Activated naive CD8-positive, alpha-beta T cell treated with anti-CD3 and anti-CD28 coated beads, Interleukin-2, amount 50 U/mL, for 24 hours (primary cell): ENCODE data around the gene ATRNL1.

ENCODE experiments used
- ATAC-seq: fragments of 150-1000 bp; cut with Tn5 transposase; one replicate; pipeline ENCODE4 v1.10.0; 2021
- DNase-seq: peaks from one replicate; pipeline ENCODE4 v3.0.0; 2021
- H3K27ac Mint-ChIP-seq: one replicate; pipeline ENCODE4 v1.8.0; 2021; ENCODE audit warnings: mild to moderate bottlenecking, mixed read lengths
- H3K27me3 Mint-ChIP-seq: one replicate; pipeline ENCODE4 v1.8.0; 2021; ENCODE audit warnings: mixed read lengths
- H3K36me3 Mint-ChIP-seq: one replicate; pipeline ENCODE4 v1.8.0; 2021; ENCODE audit warnings: low read depth, mixed read lengths
- H3K4me1 Mint-ChIP-seq: one replicate; pipeline ENCODE4 v1.8.0; 2021; ENCODE audit warnings: mixed read lengths
- H3K4me3 Mint-ChIP-seq: one replicate; pipeline ENCODE4 v1.8.0; 2021; ENCODE audit warnings: mild to moderate bottlenecking, moderate library complexity, mixed read lengths
- H3K9me3 Mint-ChIP-seq: one replicate; pipeline ENCODE4 v1.8.0; 2021; ENCODE audit warnings: mixed read lengths

ATRNL1 gene

GRCh38 chr10:115950320-115950719, 857.2 kb downstream of the ATRNL1 start:
- no peak for ATAC-seq
- Mint-ChIP-seq H3K4me1 (no peaks in the 10 kb centered on the region), H3K9me3 (no peaks in the 10 kb centered on the region), H3K27ac (no peak overlapping the region), H3K4me3 (no peak overlapping the region), H3K27me3 (no peaks in the 10 kb centered on the region), H3K36me3 (no peaks in the 10 kb centered on the region)
- no peak for DNase-seq

DNA sequence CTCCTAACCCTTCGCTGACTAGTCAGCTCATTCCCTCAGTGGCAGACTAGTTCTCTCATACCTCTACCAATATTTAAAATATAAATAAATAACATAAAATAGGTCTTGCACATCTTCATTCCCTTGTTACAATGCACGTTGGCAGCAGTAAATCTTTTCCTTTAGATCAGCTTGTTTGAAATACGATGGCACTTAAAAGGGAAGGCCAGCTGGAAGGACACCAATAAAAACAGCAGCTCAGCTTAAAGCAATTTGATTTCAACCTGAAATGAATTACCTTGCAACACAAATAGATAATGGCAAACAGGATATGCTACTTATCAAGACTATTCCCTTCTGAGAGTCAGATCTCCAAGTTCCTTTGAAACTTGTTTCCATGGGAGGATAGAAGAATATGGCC, 858.1 kb downstream of the ATRNL1 start:
- Mint-ChIP-seq H3K4me3 (no peak overlapping the region), H3K9me3 (no peaks in the 10 kb centered on the region), H3K36me3 (no peaks in the 10 kb centered on the region), H3K27me3 (no peaks in the 10 kb centered on the region), H3K4me1 (no peaks in the 10 kb centered on the region), H3K27ac (no peak overlapping the region)
- no peak for DNase-seq
- ATAC-seq = no peak

GRCh38 chr10:115953281-115953680, 860.1 kb downstream of the ATRNL1 start:
- DNase-seq (no peak), ATAC-seq (no peak)
- Mint-ChIP-seq H3K9me3 (no peaks in the 10 kb centered on the region), H3K27ac (no peak overlapping the region), H3K4me1 (no peaks in the 10 kb centered on the region), H3K36me3 (no peaks in the 10 kb centered on the region), H3K27me3 (no peaks in the 10 kb centered on the region), H3K4me3 (no peak overlapping the region)

DNA sequence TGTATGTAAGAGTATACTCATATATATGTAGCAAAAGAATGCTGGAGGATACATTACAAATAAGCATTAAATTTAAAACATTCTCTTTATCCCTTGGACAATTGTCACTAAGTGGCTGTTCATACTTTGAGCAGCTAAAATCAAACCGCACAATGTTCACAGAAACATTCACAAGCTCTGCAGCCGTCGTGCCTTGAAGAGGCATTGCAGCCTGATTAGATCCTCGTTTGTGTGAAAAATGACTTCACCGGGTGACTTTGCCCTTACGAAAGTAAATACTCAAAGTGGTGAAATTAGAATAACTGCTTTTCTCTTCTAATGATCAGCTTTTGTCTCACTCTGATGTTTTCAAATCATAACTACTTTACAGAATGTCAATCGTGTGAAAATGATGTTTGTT, 860.8 kb downstream of the ATRNL1 start:
- no peak for ATAC-seq
- Mint-ChIP-seq H3K27me3 (no peaks in the 10 kb centered on the region), H3K27ac (no peak overlapping the region), H3K4me3 (no peak overlapping the region), H3K36me3 (no peaks in the 10 kb centered on the region), H3K9me3 (no peaks in the 10 kb centered on the region), H3K4me1 (no peaks in the 10 kb centered on the region)
- no peak for DNase-seq

GRCh38 chr10:115956225-115957011, 863.3 kb downstream of the ATRNL1 start:
- Mint-ChIP-seq H3K9me3 (no peaks in the 10 kb centered on the region), H3K27ac (no peak overlapping the region), H3K36me3 (no peaks in the 10 kb centered on the region), H3K4me3 (no peak overlapping the region), H3K27me3 (no peaks in the 10 kb centered on the region), H3K4me1 (no peaks in the 10 kb centered on the region)
- ATAC-seq = no peak
- no peak for DNase-seq

- peaks cover 3% of the 10 kb centered on the region for H3K9me3 Mint-ChIP-seq
- no peaks in the 10 kb centered on the region for H3K36me3 Mint-ChIP-seq
- no peaks in the 10 kb centered on the region for H3K4me1 Mint-ChIP-seq
- no peaks in the 10 kb centered on the region for H3K27me3 Mint-ChIP-seq
- no peak overlapping the region for H3K4me3 Mint-ChIP-seq
- H3K27ac Mint-ChIP-seq = no peak overlapping the region
- DNase-seq (no peak), ATAC-seq (no peak)
Measured at GRCh38 chr10:115957012-115957399, 863.8 kb downstream of the ATRNL1 start.

DNA sequence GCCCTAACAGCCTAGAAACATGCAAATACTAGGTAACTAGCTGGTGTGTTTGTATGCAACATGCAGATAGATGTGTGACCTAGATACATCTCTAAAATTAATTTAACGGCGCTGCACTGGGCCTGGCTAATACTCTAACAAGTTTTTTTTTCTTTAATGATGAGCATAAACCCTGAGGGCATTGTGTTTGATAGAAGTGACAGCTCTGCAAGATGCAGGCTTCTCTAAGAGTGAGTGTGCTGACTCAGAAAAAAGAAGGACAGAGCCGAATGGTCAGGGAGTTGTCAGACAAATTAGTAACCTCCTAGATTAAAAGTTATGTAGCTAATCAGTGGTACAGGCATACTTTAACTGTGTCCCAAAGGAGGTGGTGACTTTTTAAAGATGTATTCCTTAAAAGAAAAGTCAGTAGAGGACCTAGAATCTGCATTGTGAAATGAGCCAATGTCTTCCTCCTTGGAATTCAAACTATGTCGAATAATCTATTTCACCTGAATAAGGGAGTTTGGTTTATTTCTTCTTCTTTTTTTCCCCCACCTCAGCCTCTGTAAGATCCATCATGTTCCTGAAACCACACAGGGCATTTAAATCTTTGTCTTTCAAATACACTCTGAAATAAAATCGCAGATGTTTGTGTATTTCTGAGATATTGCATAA, 864.7 kb downstream of the ATRNL1 start:
- no peaks in the 10 kb centered on the region for H3K36me3 Mint-ChIP-seq
- DNase-seq (no peak), ATAC-seq (no peak)
- peaks cover 4% of the 10 kb centered on the region for H3K9me3 Mint-ChIP-seq
- no peaks in the 10 kb centered on the region for H3K27me3 Mint-ChIP-seq
- no peaks in the 10 kb centered on the region for H3K4me1 Mint-ChIP-seq
- no peak overlapping the region for H3K4me3 Mint-ChIP-seq
- no peak overlapping the region for H3K27ac Mint-ChIP-seq

DNA sequence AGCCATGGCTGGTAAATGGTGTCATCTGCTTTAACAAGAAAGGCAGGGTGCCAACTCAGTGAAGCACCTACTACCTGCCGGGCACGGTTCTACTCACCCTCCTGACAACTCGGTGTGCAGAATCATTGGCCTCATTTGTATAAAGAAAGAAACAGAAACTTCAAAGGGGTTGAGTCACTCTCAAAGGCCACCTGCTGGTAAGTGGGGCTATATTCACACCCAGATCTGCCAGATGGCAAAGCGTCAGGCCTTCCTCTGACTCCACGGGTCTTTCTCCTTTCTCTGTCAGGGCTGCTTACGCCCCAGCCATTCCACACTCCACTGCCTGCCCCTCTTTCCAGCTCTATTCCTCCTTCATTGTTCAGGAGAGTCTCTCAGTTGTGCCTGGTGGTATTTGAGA, 870.7 kb downstream of the ATRNL1 start:
- ATAC-seq = no peak
- Mint-ChIP-seq H3K4me1 (no peaks in the 10 kb centered on the region), H3K27ac (no peak overlapping the region)

GRCh38 chr10:115964827-115965226, 871.7 kb downstream of the ATRNL1 start:
- Mint-ChIP-seq H3K9me3 (peaks cover 4% of the 10 kb centered on the region), H3K27me3 (no peaks in the 10 kb centered on the region), H3K36me3 (no peaks in the 10 kb centered on the region), H3K27ac (no peak overlapping the region), H3K4me1 (no peaks in the 10 kb centered on the region), H3K4me3 (no peak overlapping the region)
- ATAC-seq = no peak
- no peak for DNase-seq

More for the DNA sequence above, 870.7 kb downstream of the ATRNL1 start:
- DNase-seq = no peak
- peaks cover 4% of the 10 kb centered on the region for H3K9me3 Mint-ChIP-seq
- no peaks in the 10 kb centered on the region for H3K27me3 Mint-ChIP-seq
- H3K36me3 Mint-ChIP-seq = no peaks in the 10 kb centered on the region
- no peak overlapping the region for H3K4me3 Mint-ChIP-seq

- no peaks in the 10 kb centered on the region for H3K4me1 Mint-ChIP-seq
- H3K36me3 Mint-ChIP-seq = no peaks in the 10 kb centered on the region
- H3K27ac Mint-ChIP-seq = no peak overlapping the region
- DNase-seq = no peak
- H3K9me3 Mint-ChIP-seq = peaks cover 4% of the 10 kb centered on the region
- no peak for ATAC-seq
- no peak overlapping the region for H3K4me3 Mint-ChIP-seq
- H3K27me3 Mint-ChIP-seq = no peaks in the 10 kb centered on the region
Measured at GRCh38 chr10:115965376-115965775, 872.2 kb downstream of the ATRNL1 start.

GRCh38 chr10:115968236-115968635, 875.1 kb downstream of the ATRNL1 start:
- Mint-ChIP-seq H3K4me1 (no peaks in the 10 kb centered on the region), H3K27ac (no peak overlapping the region), H3K4me3 (no peak overlapping the region), H3K9me3 (peaks cover 4% of the 10 kb centered on the region), H3K27me3 (peaks cover 2% of the 10 kb centered on the region), H3K36me3 (no peaks in the 10 kb centered on the region)
- DNase-seq (no peak), ATAC-seq (no peak)

DNA sequence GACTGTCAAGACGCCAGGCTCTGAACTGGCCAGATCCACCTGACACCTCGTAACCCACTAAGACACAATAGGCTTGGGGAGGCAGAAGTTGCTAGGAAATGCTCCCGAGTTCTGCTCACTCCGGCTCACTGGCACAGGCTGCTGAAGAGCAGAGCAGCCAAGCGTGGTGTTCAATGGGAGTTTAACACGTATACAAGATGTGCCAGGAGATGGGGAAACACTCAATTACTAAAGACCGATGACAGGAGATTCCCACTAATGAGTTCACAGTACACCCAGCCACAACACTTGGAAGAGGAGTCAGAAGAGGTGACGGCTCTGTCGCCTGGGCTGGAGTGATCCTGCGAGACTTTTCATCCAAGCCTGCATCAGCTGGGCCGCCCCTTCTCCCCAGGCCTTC, 876.4 kb downstream of the ATRNL1 start:
- Mint-ChIP-seq H3K27ac (no peak overlapping the region), H3K4me1 (no peaks in the 10 kb centered on the region), H3K9me3 (peaks cover 4% of the 10 kb centered on the region), H3K4me3 (no peak overlapping the region), H3K27me3 (peaks cover 2% of the 10 kb centered on the region), H3K36me3 (no peaks in the 10 kb centered on the region)
- ATAC-seq (no peak), DNase-seq (no peak)

DNA sequence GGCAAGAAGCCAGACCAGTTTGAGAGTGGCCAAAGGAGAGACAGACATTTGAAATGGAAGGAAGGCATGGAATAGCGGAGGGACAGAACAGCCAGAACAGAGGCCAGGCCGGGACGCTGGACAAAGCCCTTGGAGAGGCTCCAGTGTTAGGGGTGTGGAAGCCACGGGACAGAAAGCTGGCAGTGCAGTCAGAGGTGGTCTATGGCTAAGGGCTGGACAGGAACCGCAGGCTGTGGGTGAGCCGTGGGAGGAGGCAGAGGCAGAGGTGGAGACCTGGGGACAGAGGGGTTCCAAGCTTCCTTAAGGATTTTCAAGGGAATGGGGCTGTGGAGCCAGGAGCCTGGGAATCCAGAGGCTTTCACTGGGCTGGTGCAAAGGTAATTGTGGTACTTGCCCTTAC, 878.8 kb downstream of the ATRNL1 start:
- Mint-ChIP-seq H3K27me3 (peaks cover 2% of the 10 kb centered on the region), H3K27ac (no peak overlapping the region)

GRCh38 chr10:115972426-115972825, 879.3 kb downstream of the ATRNL1 start:
- DNase-seq (no peak), ATAC-seq (no peak)
- Mint-ChIP-seq H3K4me1 (no peaks in the 10 kb centered on the region), H3K36me3 (no peaks in the 10 kb centered on the region), H3K27ac (no peak overlapping the region), H3K9me3 (peaks cover 4% of the 10 kb centered on the region), H3K4me3 (no peak overlapping the region), H3K27me3 (peaks cover 2% of the 10 kb centered on the region)

More for the DNA sequence above, 878.8 kb downstream of the ATRNL1 start:
- no peak for DNase-seq
- ATAC-seq = no peak
- H3K4me3 Mint-ChIP-seq = no peak overlapping the region
- H3K4me1 Mint-ChIP-seq = no peaks in the 10 kb centered on the region
- peaks cover 4% of the 10 kb centered on the region for H3K9me3 Mint-ChIP-seq
- no peaks in the 10 kb centered on the region for H3K36me3 Mint-ChIP-seq

DNA sequence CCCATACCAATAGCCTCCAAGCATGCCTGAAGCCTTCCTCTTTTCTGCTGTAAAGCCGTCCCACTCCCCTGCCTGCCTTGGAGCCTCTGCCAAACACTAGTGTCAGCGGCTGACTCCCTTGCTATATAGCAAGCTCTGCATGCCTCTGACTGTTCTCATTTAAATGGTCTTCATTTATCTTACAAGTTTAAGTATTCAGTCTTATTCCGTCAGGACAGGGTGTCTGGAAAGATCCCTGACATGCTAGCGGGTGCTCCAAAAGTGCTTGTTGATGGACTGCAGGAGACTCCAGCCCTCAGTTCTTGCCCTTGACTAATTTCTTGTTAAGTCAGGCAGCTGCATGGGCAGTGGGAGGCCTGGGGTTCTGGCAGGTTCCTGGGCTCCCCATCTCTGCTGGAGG, 881.2 kb downstream of the ATRNL1 start:
- ATAC-seq (no peak), DNase-seq (no peak)
- peaks cover 2% of the 10 kb centered on the region for H3K27me3 Mint-ChIP-seq
- no peak overlapping the region for H3K4me3 Mint-ChIP-seq
- H3K27ac Mint-ChIP-seq = no peak overlapping the region
- H3K36me3 Mint-ChIP-seq = no peaks in the 10 kb centered on the region
- H3K4me1 Mint-ChIP-seq = no peaks in the 10 kb centered on the region
- peaks cover 4% of the 10 kb centered on the region for H3K9me3 Mint-ChIP-seq
